Stomach (tissue), 9 donors: ENCODE measurements around the gene VMO1. TPM values are rescaled to one million over a fixed set of nuclear protein-coding genes. Genes with fewer than 3 reads are reported as not detected.

Experiments used
- DNase-seq, 2 donors: peaks; one replicate each; pipeline versions ENCODE4 v3.0.0 to v3.0.0-alpha.2; 2013 to 2019
- H3K27ac ChIP-seq, 5 donors: fragments of 200-600 bp in 4 of 5; sonication (generic) in 4 of 5; one replicate each; pipeline ENCODE4 v1.5.1; 2013 to 2019; ENCODE audit warnings: mild to moderate bottlenecking in 1 of 5, moderate library complexity in 1 of 5
- H3K27me3 ChIP-seq, 3 donors: fragments of 200-600 bp; sonication (generic); one replicate each; pipeline ENCODE4 v1.5.1; 2017 to 2019; ENCODE audit warnings: mixed run types in 1 of 3
- H3K36me3 ChIP-seq, 4 donors: fragments of 200-600 bp; sonication (generic); 1 replicate in 3 of 4; 2 replicates in 1 of 4; pipeline ENCODE4 v1.5.1; 2016 to 2019
- H3K4me1 ChIP-seq, 4 donors: fragments of 200-600 bp; sonication (generic); one replicate each; pipeline ENCODE4 v1.5.1; 2016 to 2019
- H3K4me3 ChIP-seq, 4 donors: fragments of 200-600 bp; sonication (generic) in 3 of 4; one replicate each; pipeline ENCODE4 v1.5.1; 2016 to 2019; ENCODE audit warnings: mild to moderate bottlenecking in 1 of 4
- H3K9me3 ChIP-seq, 4 donors: fragments of 200-600 bp; sonication (generic); one replicate each; pipeline ENCODE4 v1.5.1; 2016 to 2019
- EP300 ChIP-seq: sonication (generic); formaldehyde crosslinking; IDR thresholded peaks from one replicate; pipeline ENCODE4 v1.6.1; 2017; ENCODE audit warnings: antibody characterized with exemption
- POLR2A ChIP-seq, 4 donors: fragments of 450-650 bp; IDR thresholded peaks; one replicate each; pipeline ENCODE4 v1.6.1; 2016; ENCODE audit warnings: antibody characterized with exemption in 4 of 4, control low read depth in 2 of 4, mild to moderate bottlenecking in 1 of 4, moderate library complexity in 1 of 4
- POLR2AphosphoS5 ChIP-seq, 3 donors: sonication (generic); formaldehyde crosslinking; IDR thresholded peaks; one replicate each; pipeline ENCODE4 v1.6.1; 2016; ENCODE audit warnings: antibody characterized with exemption in 3 of 3
- WGBS, 5 donors: extraction: QIAGEN DNeasy Blood & Tissue Kit in 3 of 5; methylation state at CpG; one replicate each; pipeline versions ENCODE4 v1.1.5 to v1.1.7; 2013 to 2018; 5-methylcytosine and 5-hydroxymethylcytosine counted together
- intact Hi-C: fragments of 100-400 bp; cut with DNase I; formaldehyde crosslinking; loops from one replicate; pipeline ENCODE4 v1.15.1; 2023; ENCODE audit warnings: low total_unique reads
- polyA plus RNA-seq, 3 donors: library from polyadenylated mRNA; stranded (reverse); fragments of 200-250 nt; gene quantifications; one replicate each; pipeline ENCODE4 v1.2.3, GENCODE V29; 2013
- total RNA-seq, 5 donors: library from RNA; depleted of rRNA; stranded (reverse); fragments of >200 nt; gene quantifications; one replicate each; pipeline versions ENCODE4 v1.1.0 to v1.2.3, GENCODE V29; 2014 to 2016
- TF ChIP-seq, protein P1 (sequence below), 7 experiments: fragments of 450-650 bp in 4 of 7; fragments of 200-600 bp in 3 of 7; sonication (generic) in 3 of 7; IDR thresholded peaks; one replicate each; pipeline ENCODE4 v1.5.1; 2016 to 2019; ENCODE audit warnings: antibody characterized with exemption in 7 of 7, control low read depth in 2 of 7, mild to moderate bottlenecking in 1 of 7
- donor health status: healthy with polysubstance abuse.
- donor health status: Bipolar disorder and iron deficiency.
- donor health status: healthy.

The VMO1 gene
- total and polyA plus RNA-seq, 8 donors = 1.4 to 3.0 (median 2.3) TPM; not detected in 3

DNA sequence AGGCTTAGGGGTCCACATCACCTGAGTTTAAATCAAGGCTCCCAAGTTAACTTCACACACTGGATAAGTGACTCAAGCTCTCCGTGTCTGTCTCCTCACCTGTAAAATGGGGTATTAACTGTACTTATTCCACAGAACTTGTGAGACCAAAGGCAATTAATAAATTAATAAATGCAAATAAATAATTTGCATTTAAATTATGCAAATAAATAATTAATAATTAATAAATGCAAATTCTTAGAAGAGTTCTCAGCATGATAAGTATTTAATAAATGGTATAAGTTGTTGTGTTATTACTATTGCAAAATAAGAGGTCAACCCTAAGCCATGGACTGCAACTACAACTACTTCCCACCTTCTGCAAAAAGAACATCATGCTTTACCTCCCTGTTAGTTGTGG is 32.8 kb downstream of the VMO1 start:
- intact Hi-C loops = no loop called here
- Histone ChIP-seq H3K4me1 (peaks cover 0 to 3% (median 0%) of the 10 kb centered on the region in 4 donors), H3K27ac (no peak overlapping the region), H3K36me3 (no peaks in the 10 kb centered on the region), H3K9me3 (no peaks in the 10 kb centered on the region), H3K27me3 (peaks cover 0 to 62% (median 6%) of the 10 kb centered on the region in 3 donors), H3K4me3 (no peak overlapping the region)
- no peak for TF ChIP-seq POLR2A (IDR thresholded peaks at IDR 0.05)
- no peak for TF ChIP-seq EP300
- TF ChIP-seq, protein P1, sequence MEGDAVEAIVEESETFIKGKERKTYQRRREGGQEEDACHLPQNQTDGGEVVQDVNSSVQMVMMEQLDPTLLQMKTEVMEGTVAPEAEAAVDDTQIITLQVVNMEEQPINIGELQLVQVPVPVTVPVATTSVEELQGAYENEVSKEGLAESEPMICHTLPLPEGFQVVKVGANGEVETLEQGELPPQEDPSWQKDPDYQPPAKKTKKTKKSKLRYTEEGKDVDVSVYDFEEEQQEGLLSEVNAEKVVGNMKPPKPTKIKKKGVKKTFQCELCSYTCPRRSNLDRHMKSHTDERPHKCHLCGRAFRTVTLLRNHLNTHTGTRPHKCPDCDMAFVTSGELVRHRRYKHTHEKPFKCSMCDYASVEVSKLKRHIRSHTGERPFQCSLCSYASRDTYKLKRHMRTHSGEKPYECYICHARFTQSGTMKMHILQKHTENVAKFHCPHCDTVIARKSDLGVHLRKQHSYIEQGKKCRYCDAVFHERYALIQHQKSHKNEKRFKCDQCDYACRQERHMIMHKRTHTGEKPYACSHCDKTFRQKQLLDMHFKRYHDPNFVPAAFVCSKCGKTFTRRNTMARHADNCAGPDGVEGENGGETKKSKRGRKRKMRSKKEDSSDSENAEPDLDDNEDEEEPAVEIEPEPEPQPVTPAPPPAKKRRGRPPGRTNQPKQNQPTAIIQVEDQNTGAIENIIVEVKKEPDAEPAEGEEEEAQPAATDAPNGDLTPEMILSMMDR (IDR thresholded peaks at IDR 0.05) = no peak
- no peak for TF ChIP-seq POLR2AphosphoS5 (IDR thresholded peaks at IDR 0.05)
- WGBS, 5 donors = 77 to 89% (median 86%) methylated on average over 1 of the region's 1 CpG
- DNase-seq = no peak

DNA sequence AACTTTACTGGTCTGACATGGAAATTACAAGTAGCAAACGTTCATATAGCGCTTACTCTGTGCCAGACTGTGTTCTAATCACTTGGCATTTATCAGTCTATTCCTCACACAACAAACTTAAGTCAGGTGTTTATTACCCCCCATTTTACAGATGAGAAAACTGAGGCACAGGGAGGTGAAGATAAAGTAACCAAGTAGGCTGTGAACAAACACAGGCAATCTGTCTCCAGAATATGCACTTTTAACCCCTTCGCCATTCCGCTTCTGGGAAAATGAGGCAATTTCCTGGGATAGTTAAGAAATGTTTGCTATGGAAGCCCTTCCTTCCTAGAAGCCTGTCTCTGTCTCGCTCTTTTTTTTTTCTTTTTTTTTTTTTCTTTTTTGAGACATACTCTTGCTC is 34.2 kb downstream of the VMO1 start:
- TF ChIP-seq EP300 (no peak), POLR2AphosphoS5 (IDR thresholded peaks at IDR 0.05) (no peak), POLR2A (IDR thresholded peaks at IDR 0.05) (no peak)
- TF ChIP-seq, protein P1 (IDR thresholded peaks at IDR 0.05) = no peak
- Histone ChIP-seq H3K27me3 (peaks cover 0 to 64% (median 6%) of the 10 kb centered on the region in 3 donors), H3K27ac (no peak overlapping the region), H3K9me3 (no peaks in the 10 kb centered on the region), H3K4me1 (peaks cover 0 to 7% (median 0%) of the 10 kb centered on the region in 4 donors), H3K36me3 (no peaks in the 10 kb centered on the region), H3K4me3 (no peak overlapping the region)
- intact Hi-C loops = no loop called here
- DNase-seq = no peak
- 61 to 79% (median 67%) methylated on average over 5 of the region's 5 CpGs for WGBS, 5 donors

DNA sequence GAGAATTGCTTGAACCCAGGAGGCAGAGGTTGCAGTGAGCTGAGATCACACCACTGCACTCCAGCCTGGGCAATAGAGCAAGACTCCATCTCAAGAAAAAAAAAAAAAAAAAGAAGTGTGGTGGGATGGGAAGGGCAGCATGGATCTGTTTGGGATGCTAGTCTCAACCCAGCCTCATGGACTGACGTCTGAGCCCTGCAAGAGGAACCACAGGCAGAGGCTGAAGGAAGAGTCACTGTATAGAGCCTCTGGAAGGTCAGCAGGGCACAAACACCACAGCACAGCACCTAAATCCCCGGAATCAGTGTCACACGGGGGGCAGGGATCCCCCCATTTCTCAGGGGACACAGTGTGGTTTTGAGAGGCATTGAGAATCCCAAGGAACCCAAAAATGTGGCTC is 35.6 kb downstream of the VMO1 start:
- H3K27ac ChIP-seq = no peak overlapping the region
- no peak overlapping the region for H3K4me3 ChIP-seq
- intact Hi-C loops = no loop called here
- peaks cover 2 to 9% (median 3%) of the 10 kb centered on the region in 4 donors for H3K4me1 ChIP-seq
- 32 to 48% (median 44%) methylated on average over 3 of the region's 3 CpGs for WGBS, 5 donors
- H3K9me3 ChIP-seq = no peaks in the 10 kb centered on the region
- DNase-seq = no peak
- no peaks in the 10 kb centered on the region for H3K36me3 ChIP-seq
- peaks cover 0 to 73% (median 6%) of the 10 kb centered on the region in 3 donors for H3K27me3 ChIP-seq
- TF ChIP-seq POLR2A (IDR thresholded peaks at IDR 0.05) = no peak
- no peak for TF ChIP-seq POLR2AphosphoS5 (IDR thresholded peaks at IDR 0.05)
- TF ChIP-seq, protein P1 (IDR thresholded peaks at IDR 0.05) = no peak
- TF ChIP-seq EP300 = no peak

DNA sequence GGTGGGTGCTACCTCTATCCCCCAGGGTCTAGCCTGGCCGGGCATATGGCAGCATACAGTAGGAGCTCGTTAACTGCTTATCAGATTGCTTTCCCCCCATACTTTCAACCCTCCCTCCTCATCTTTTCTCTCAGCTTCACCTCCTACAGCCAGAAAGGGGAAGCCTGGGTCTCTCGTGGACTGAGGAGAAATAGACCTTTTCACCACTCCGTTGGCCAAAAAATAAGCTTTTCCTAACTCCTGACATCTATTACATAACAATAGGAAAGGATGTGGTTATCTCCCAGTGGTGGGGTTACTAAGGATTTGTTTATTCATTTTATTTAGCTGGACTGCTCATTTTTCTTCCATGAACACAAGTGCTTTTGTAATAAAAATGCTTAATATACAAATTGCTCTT is 37.5 kb downstream of the VMO1 start:
- Histone ChIP-seq H3K27ac (no peak overlapping the region), H3K27me3 (peaks cover 0 to 75% (median 0%) of the 10 kb centered on the region in 3 donors), H3K4me1 (peaks cover 10 to 20% (median 11%) of the 10 kb centered on the region in 4 donors), H3K4me3 (no peak overlapping the region), H3K36me3 (no peaks in the 10 kb centered on the region), H3K9me3 (no peaks in the 10 kb centered on the region)
- DNase-seq = no peak
- intact Hi-C loops = no loop called here
- TF ChIP-seq, protein P1 (IDR thresholded peaks at IDR 0.05) = no peak
- TF ChIP-seq EP300 (no peak), POLR2A (IDR thresholded peaks at IDR 0.05) (no peak), POLR2AphosphoS5 (IDR thresholded peaks at IDR 0.05) (no peak)
- WGBS, 5 donors = 51 to 62% (median 57%) methylated on average over 4 of the region's 4 CpGs
